T-helper 2 cell treated with Interferon-gamma antibody and Interleukin-4, amounts not matched to agents 5 μg/mL and 100 μg/mL, for 36 hours (primary cell): ENCODE results near the gene NLRP10.

Experiments used
- DNase-seq: peaks from one replicate; pipeline ENCODE4 v3.0.0; 2021; ENCODE audit warnings: low spot score
- H3K27ac Mint-ChIP-seq: one replicate; pipeline ENCODE4 v1.8.0; 2021; ENCODE audit warnings: mild to moderate bottlenecking, mixed read lengths
- H3K27me3 Mint-ChIP-seq: one replicate; pipeline ENCODE4 v1.8.0; 2021; ENCODE audit warnings: low read depth, mixed read lengths
- H3K36me3 Mint-ChIP-seq: one replicate; pipeline ENCODE4 v1.8.0; 2021; ENCODE audit warnings: low read depth, mixed read lengths
- H3K4me1 Mint-ChIP-seq: one replicate; pipeline ENCODE4 v1.8.0; 2021; ENCODE audit warnings: low read depth, mixed read lengths
- H3K4me3 Mint-ChIP-seq: one replicate; pipeline ENCODE4 v1.8.0; 2022; ENCODE audit warnings: mild to moderate bottlenecking, moderate library complexity, mixed read lengths
- H3K9me3 Mint-ChIP-seq: one replicate; pipeline ENCODE4 v1.8.0; 2021; ENCODE audit warnings: mixed read lengths

Gene NLRP10

DNA sequence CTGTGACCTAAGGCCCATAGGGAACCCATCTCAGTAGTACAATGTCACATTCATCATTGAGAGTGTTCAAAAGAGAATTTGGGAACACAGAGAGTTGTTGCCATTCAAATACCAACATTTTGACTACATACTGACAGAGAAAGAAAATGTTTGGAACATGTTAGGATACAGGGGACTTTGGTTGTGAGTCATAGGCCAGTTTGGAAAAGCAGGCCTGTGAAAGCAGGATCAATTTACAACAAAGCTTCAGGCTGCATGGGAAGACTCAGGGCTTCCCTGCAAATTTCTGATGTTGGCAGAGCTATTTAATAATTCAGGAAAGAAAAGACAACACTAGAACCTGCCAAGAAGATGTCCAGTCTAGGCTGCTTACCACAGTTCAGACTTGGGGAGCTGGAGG is 374 bp downstream of the NLRP10 start:
- no peak for DNase-seq
- Mint-ChIP-seq H3K27me3 (peaks cover 5% of the 10 kb centered on the region), H3K9me3 (no peaks in the 10 kb centered on the region), H3K4me1 (no peaks in the 10 kb centered on the region), H3K27ac (no peak overlapping the region), H3K4me3 (no peak overlapping the region), H3K36me3 (no peaks in the 10 kb centered on the region)

GRCh38 chr11:7964261-7964660 is 986 bp downstream of the NLRP10 start:
- DNase-seq: no peak
- H3K36me3 Mint-ChIP-seq: no peaks in the 10 kb centered on the region
- no peak overlapping the region for H3K4me3 Mint-ChIP-seq
- H3K27ac Mint-ChIP-seq: no peak overlapping the region
- H3K4me1 Mint-ChIP-seq: no peaks in the 10 kb centered on the region
- no peaks in the 10 kb centered on the region for H3K9me3 Mint-ChIP-seq
- H3K27me3 Mint-ChIP-seq: peaks cover 5% of the 10 kb centered on the region

GRCh38 chr11:7955191-7955590 is 10.1 kb downstream of the NLRP10 start:
- no peaks in the 10 kb centered on the region for H3K27me3 Mint-ChIP-seq
- no peak for DNase-seq
- H3K4me3 Mint-ChIP-seq: no peak overlapping the region
- H3K27ac Mint-ChIP-seq: no peak overlapping the region
- H3K4me1 Mint-ChIP-seq: no peaks in the 10 kb centered on the region
- no peaks in the 10 kb centered on the region for H3K36me3 Mint-ChIP-seq
- no peaks in the 10 kb centered on the region for H3K9me3 Mint-ChIP-seq

- no peak for DNase-seq
- Mint-ChIP-seq H3K36me3 (no peaks in the 10 kb centered on the region), H3K4me3 (no peak overlapping the region), H3K4me1 (no peaks in the 10 kb centered on the region), H3K27me3 (peaks cover 3% of the 10 kb centered on the region), H3K27ac (no peak overlapping the region), H3K9me3 (no peaks in the 10 kb centered on the region)
These were observed 15.3 kb downstream of the NLRP10 start for GRCh38 chr11:7949934-7950333.

GRCh38 chr11:7944123-7944522 is 21.1 kb downstream of the NLRP10 start:
- DNase-seq: no peak
- Mint-ChIP-seq H3K27me3 (peaks cover 3% of the 10 kb centered on the region), H3K27ac (no peak overlapping the region), H3K4me3 (no peak overlapping the region), H3K36me3 (no peaks in the 10 kb centered on the region), H3K4me1 (no peaks in the 10 kb centered on the region), H3K9me3 (peaks cover 17% of the 10 kb centered on the region)

- Mint-ChIP-seq H3K9me3 (peaks cover 17% of the 10 kb centered on the region), H3K27ac (no peak within 1 kb of the TSS), H3K4me3 (no peak within 1 kb of the TSS), H3K36me3 (no peaks in the 10 kb centered on the region), H3K4me1 (no peaks in the 10 kb centered on the region), H3K27me3 (no peaks in the 10 kb centered on the region)
- no peak for DNase-seq
These were observed 23.6 kb downstream of the NLRP10 start, which contains the start of gene OR10A3 for GRCh38 chr11:7941608-7942007. Gene OR10A3, minus strand, starts transcription at chr11:7941708. Its CDS starts 2,188 bp downstream, at chr11:7939520.

DNA sequence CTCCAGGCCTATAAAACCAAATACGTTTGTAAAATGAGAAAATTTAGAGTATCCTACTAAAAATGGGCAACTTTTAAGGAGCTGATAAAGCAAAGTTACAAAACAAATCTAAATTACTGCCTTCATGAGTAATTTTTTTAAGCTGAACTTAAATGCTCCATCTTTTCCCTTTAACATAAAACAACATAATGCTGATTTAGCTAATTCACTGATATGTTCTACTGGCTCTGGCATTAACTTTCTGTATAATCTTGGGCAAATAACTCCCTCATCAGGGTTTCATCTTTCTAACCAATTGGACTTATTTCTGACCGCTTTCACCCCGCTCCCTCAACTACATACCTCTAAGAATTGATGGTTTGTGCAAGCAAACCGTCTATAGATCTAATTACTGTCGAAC is 24.1 kb downstream of the NLRP10 start:
- Mint-ChIP-seq H3K27ac (no peak overlapping the region), H3K4me3 (no peak overlapping the region), H3K9me3 (peaks cover 17% of the 10 kb centered on the region), H3K27me3 (no peaks in the 10 kb centered on the region), H3K4me1 (no peaks in the 10 kb centered on the region), H3K36me3 (no peaks in the 10 kb centered on the region)
- DNase-seq: no peak

- no peaks in the 10 kb centered on the region for H3K27me3 Mint-ChIP-seq
- no peak overlapping the region for H3K4me3 Mint-ChIP-seq
- DNase-seq: no peak
- H3K4me1 Mint-ChIP-seq: no peaks in the 10 kb centered on the region
- no peak overlapping the region for H3K27ac Mint-ChIP-seq
- H3K9me3 Mint-ChIP-seq: no peaks in the 10 kb centered on the region
- no peaks in the 10 kb centered on the region for H3K36me3 Mint-ChIP-seq
These were observed 28.6 kb downstream of the NLRP10 start for GRCh38 chr11:7936615-7937014.

- H3K9me3 Mint-ChIP-seq: no peaks in the 10 kb centered on the region
- no peaks in the 10 kb centered on the region for H3K36me3 Mint-ChIP-seq
- no peak for DNase-seq
- H3K27me3 Mint-ChIP-seq: no peaks in the 10 kb centered on the region
- H3K27ac Mint-ChIP-seq: no peak within 1 kb of the TSS
- no peak within 1 kb of the TSS for H3K4me3 Mint-ChIP-seq
- H3K4me1 Mint-ChIP-seq: no peaks in the 10 kb centered on the region
These were observed 34.1 kb downstream of the NLRP10 start, which contains the start of gene OR10A6 for GRCh38 chr11:7931168-7931567. Gene OR10A6, minus strand, starts transcription at chr11:7931268. Its CDS starts 2,606 bp downstream, at chr11:7928662.

DNA sequence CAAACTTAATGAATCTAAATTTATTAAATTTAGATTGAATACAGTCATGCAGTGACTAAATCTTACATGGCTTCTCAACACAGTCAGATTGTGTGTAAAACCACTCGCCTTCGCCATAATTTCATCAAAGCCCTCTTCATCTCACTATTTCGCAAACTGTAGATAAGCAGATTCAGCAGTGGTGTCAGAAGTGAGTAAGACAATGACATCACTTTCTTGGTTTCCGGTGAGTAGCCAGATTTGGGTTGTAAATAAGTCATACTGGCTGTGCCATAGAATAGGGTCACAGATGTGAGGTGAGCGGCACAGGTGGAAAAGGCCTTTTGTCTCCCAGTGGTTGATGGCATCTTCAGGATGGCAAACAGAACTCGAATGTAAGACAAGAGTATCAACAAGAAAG is 37.6 kb downstream of the NLRP10 start:
- DNase-seq: no peak
- no peaks in the 10 kb centered on the region for H3K4me1 Mint-ChIP-seq
- H3K36me3 Mint-ChIP-seq: no peaks in the 10 kb centered on the region

DNA sequence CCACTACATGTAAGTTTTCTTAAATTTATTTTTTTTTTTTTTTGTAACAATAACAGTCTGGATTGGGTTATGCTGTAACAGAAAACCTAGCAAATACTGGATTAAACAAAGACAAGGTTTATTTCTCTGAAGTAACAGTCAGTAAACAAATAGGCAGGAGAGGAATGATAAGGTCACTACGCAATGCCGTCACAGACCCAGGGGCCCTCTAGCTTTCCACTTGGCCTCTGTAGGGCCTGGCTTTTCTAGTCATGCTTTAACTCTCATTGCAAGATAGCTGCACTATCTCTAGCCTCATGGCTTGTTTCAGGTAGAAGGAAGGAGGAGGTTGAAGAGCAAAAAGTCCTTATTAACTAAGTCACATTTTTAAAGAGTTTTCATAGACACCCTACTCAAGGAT is 40.7 kb downstream of the NLRP10 start:
- Mint-ChIP-seq H3K36me3 (no peaks in the 10 kb centered on the region), H3K9me3 (no peaks in the 10 kb centered on the region), H3K27me3 (no peaks in the 10 kb centered on the region), H3K4me1 (no peaks in the 10 kb centered on the region), H3K4me3 (no peak overlapping the region), H3K27ac (no peak overlapping the region)
- no peak for DNase-seq

More for the DNA sequence above, 37.6 kb downstream of the NLRP10 start:
- Mint-ChIP-seq H3K9me3 (no peaks in the 10 kb centered on the region), H3K27me3 (no peaks in the 10 kb centered on the region), H3K4me3 (no peak overlapping the region), H3K27ac (no peak overlapping the region)

- no peak overlapping the region for H3K4me3 Mint-ChIP-seq
- no peaks in the 10 kb centered on the region for H3K36me3 Mint-ChIP-seq
- no peaks in the 10 kb centered on the region for H3K27me3 Mint-ChIP-seq
- no peaks in the 10 kb centered on the region for H3K9me3 Mint-ChIP-seq
- DNase-seq: no peak
- H3K4me1 Mint-ChIP-seq: no peaks in the 10 kb centered on the region
- no peak overlapping the region for H3K27ac Mint-ChIP-seq
These were observed 47.1 kb downstream of the NLRP10 start for GRCh38 chr11:7918141-7918540.
